Loucy (cell line): ENCODE results near the gene GNG10.

Source experiments
- CTCF ChIP-seq: fragments of 200-600 bp; sonication (generic); conservative IDR thresholded peaks from 2 replicates; pipeline ENCODE4 v1.5.1; 2014; ENCODE audit warnings: mild to moderate bottlenecking, antibody characterized with exemption, low read length
- EZH2phosphoT487 ChIP-seq: fragments of 200-600 bp; IDR thresholded peaks from 2 replicates; pipeline ENCODE4 v1.6.1; 2018; ENCODE audit warnings: antibody characterized with exemption, mild to moderate bottlenecking, moderate library complexity, borderline replicate concordance

- TF ChIP-seq CTCF (peak; percentile 71), EZH2phosphoT487 (no peak)
Observed at GRCh38 chr9:111691672-111692329, 30.4 kb downstream of the GNG10 start.
